22Rv1 (cell line): Measurements from ENCODE around the gene TMTC1.

ENCODE experiments used
- ZFX ChIP-seq: fragments of 450-650 bp; IDR thresholded peaks from 2 replicates; pipeline ENCODE4 v1.6.1; 2017; ENCODE audit warnings: antibody characterized with exemption, borderline replicate concordance
- TF ChIP-seq, protein P1 (sequence below): fragments of 450-650 bp; IDR thresholded peaks from 2 replicates; pipeline ENCODE4 v1.5.1; 2017; ENCODE audit warnings: mild to moderate bottlenecking

GRCh38 chr12:29682088-29682487 is 101.7 kb downstream of the TMTC1 start:
- TF ChIP-seq, protein P1, sequence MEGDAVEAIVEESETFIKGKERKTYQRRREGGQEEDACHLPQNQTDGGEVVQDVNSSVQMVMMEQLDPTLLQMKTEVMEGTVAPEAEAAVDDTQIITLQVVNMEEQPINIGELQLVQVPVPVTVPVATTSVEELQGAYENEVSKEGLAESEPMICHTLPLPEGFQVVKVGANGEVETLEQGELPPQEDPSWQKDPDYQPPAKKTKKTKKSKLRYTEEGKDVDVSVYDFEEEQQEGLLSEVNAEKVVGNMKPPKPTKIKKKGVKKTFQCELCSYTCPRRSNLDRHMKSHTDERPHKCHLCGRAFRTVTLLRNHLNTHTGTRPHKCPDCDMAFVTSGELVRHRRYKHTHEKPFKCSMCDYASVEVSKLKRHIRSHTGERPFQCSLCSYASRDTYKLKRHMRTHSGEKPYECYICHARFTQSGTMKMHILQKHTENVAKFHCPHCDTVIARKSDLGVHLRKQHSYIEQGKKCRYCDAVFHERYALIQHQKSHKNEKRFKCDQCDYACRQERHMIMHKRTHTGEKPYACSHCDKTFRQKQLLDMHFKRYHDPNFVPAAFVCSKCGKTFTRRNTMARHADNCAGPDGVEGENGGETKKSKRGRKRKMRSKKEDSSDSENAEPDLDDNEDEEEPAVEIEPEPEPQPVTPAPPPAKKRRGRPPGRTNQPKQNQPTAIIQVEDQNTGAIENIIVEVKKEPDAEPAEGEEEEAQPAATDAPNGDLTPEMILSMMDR = no peak
- no peak for TF ChIP-seq ZFX
